Measurements from ENCODE around the gene AGAP2. TPM values are rescaled to one million over a fixed set of nuclear protein-coding genes. Genes with fewer than 3 reads are reported as not detected.

Gene AGAP2
- total and polyA plus RNA-seq, 2 of the 13 experiments (the other 11 are each of a cell fraction or from before 2014, with no cell fraction given): 0.38 to 0.45 TPM

DNA sequence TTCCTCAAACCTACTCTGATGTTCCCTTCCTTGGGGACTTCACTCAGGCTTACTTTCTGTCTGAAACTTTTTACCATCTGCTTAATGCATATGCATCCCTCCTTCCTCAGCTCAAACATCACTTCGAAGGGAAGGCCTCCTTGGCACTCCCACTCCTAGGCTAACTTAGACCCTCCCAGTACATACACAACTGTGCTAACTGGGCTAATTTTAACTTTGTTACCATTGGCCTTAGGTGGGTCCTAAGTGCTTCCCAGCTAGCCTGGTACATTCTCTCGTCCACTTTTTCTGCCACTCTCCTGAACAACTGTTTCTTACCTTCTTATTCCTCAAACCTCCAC, 37.7 kb upstream of the AGAP2 start (continued):
- TF ChIP-seq ZNF615 (CRISPR knock-in tag; IDR thresholded peaks at IDR 0.05; ENCODE audit: borderline replicate concordance) (no peak), CCAR2 (optimal IDR thresholded peaks at IDR 0.05; ENCODE audit: low read depth, low read length) (no peak), ZNF777 (CRISPR knock-in tag; IDR thresholded peaks at IDR 0.05) (no peak)
- TF ChIP-seq, protein P1, sequence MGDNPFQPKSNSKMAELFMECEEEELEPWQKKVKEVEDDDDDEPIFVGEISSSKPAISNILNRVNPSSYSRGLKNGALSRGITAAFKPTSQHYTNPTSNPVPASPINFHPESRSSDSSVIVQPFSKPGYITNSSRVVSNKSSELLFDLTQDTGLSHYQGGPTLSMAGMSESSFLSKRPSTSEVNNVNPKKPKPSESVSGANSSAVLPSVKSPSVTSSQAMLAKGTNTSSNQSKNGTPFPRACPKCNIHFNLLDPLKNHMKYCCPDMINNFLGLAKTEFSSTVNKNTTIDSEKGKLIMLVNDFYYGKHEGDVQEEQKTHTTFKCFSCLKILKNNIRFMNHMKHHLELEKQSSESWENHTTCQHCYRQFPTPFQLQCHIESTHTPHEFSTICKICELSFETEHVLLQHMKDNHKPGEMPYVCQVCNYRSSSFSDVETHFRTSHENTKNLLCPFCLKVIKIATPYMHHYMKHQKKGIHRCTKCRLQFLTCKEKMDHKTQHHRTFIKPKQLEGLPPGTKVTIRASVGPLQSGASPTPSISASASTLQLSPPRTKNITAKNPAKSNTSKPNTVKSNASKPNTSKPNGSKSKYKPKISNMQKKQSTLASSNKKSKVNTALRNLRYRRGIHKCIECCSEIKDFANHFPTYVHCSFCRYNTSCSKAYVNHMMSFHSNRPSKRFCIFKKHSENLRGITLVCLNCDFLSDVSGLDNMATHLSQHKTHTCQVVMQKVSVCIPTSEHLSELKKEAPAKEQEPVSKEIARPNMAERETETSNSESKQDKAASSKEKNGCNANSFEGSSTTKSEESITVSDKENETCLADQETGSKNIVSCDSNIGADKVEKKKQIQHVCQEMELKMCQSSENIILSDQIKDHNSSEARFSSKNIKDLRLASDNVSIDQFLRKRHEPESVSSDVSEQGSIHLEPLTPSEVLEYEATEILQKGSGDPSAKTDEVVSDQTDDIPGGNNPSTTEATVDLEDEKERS (CRISPR knock-in tag; IDR thresholded peaks at IDR 0.05): no peak

DNA sequence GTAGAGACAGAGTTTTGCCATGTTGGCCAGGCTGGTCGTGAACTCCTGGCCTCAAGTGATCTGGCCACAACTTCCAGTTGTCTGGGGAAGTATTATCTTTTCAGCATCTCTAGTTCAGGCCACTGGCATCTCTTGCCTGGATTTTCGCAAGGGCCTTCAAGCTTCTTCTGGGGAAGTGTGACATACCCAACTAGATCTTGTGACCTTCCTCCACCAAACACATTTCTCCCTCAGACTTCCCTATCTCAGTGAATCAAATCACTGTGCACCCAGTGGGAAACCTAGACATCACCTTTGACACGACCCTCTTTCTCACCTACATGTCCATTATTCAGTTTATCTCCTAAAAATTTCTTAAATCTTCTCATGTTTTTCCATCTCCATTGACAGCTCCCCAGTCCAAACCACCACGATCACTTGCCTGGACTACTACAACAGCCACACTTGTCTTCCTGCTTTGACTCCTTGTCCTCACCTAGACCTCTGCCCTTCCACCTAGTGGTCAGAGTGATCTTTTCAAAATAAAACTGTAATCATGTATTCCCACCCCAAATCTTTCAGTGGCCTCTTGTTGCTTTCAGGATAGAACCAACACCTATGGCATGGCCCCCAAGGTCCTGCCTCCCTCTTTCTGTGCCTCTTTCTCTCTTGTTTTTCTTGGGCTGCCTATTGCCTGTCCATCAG, 37.2 kb upstream of the AGAP2 start:
- H3K27ac ChIP-seq (ENCODE audit: extremely low read length, insufficient read depth, low read length): no peak overlapping the region
- H3K36me3 ChIP-seq (replicated peaks in 1 of 2; ENCODE audit: control insufficient read depth in 1 of 2, insufficient read depth in 2 of 2, low read length in 2 of 2): peaks cover 5 to 6% of the 10 kb centered on the region in 2 experiments
- TF ChIP-seq, protein P2, sequence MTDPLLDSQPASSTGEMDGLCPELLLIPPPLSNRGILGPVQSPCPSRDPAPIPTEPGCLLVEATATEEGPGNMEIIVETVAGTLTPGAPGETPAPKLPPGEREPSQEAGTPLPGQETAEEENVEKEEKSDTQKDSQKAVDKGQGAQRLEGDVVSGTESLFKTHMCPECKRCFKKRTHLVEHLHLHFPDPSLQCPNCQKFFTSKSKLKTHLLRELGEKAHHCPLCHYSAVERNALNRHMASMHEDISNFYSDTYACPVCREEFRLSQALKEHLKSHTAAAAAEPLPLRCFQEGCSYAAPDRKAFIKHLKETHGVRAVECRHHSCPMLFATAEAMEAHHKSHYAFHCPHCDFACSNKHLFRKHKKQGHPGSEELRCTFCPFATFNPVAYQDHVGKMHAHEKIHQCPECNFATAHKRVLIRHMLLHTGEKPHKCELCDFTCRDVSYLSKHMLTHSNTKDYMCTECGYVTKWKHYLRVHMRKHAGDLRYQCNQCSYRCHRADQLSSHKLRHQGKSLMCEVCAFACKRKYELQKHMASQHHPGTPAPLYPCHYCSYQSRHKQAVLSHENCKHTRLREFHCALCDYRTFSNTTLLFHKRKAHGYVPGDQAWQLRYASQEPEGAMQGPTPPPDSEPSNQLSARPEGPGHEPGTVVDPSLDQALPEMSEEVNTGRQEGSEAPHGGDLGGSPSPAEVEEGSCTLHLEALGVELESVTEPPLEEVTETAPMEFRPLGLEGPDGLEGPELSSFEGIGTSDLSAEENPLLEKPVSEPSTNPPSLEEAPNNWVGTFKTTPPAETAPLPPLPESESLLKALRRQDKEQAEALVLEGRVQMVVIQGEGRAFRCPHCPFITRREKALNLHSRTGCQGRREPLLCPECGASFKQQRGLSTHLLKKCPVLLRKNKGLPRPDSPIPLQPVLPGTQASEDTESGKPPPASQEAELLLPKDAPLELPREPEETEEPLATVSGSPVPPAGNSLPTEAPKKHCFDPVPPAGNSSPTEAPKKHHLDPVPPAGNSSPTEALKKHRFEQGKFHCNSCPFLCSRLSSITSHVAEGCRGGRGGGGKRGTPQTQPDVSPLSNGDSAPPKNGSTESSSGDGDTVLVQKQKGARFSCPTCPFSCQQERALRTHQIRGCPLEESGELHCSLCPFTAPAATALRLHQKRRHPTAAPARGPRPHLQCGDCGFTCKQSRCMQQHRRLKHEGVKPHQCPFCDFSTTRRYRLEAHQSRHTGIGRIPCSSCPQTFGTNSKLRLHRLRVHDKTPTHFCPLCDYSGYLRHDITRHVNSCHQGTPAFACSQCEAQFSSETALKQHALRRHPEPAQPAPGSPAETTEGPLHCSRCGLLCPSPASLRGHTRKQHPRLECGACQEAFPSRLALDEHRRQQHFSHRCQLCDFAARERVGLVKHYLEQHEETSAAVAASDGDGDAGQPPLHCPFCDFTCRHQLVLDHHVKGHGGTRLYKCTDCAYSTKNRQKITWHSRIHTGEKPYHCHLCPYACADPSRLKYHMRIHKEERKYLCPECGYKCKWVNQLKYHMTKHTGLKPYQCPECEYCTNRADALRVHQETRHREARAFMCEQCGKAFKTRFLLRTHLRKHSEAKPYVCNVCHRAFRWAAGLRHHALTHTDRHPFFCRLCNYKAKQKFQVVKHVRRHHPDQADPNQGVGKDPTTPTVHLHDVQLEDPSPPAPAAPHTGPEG (CRISPR knock-in tag; IDR thresholded peaks at IDR 0.05): no peak
- H3K4me2 ChIP-seq (ENCODE audit: low read depth, low read length): no peak overlapping the region
- in situ Hi-C loops (cut with HindIII; ENCODE audit: extremely low pct_ligation_motif_present, low pct_unique_long_range_greater_than_20kb): no loop called here
- peaks cover 17% of the 10 kb centered on the region for H3K4me1 ChIP-seq (ENCODE audit: insufficient read depth, low read length)
- no peaks in the 10 kb centered on the region for H4K20me1 ChIP-seq (ENCODE audit: insufficient read depth, low read length)
- H3K4me3 ChIP-seq (replicated peaks in 1 of 3; ENCODE audit: insufficient read depth in 1 of 3, low read depth in 2 of 3, low read length in 3 of 3): no peak overlapping the region
- no peak overlapping the region for H2AFZ ChIP-seq (ENCODE audit: low read length)
- intact Hi-C loops (cut with micrococcal nuclease; ENCODE audit: unreplicated experiment): no loop called here
- DNase-seq (ENCODE audit: low spot score) (no peak), FAIRE-seq (peak; percentile 53), ATAC-seq (no peak)
- 86% methylated on average over 4 of the region's 4 CpGs for WGBS (ENCODE audit: low lambda C conversion rate)
- no peaks in the 10 kb centered on the region; a peak in 1 of 5 replicates for H3K27me3 ChIP-seq (ENCODE audit: control insufficient read depth in 1 of 2, insufficient read depth in 2 of 2, low read length in 2 of 2)
- POLR2A ChIA-PET: no interaction called here
- BruUV-seq (replicated peaks): no TSS peak
- H3K9me3 ChIP-seq (ENCODE audit: low read length): no peaks in the 10 kb centered on the region
- no peak overlapping the region for H3K9ac ChIP-seq (ENCODE audit: insufficient read depth, low read depth, low read length)
- peaks cover 12% of the 10 kb centered on the region for H3K79me2 ChIP-seq (ENCODE audit: insufficient read depth, low read length)
- CTCF ChIA-PET (ENCODE audit: low intra/inter-chr PET ratio, low total read pairs): no interaction called here
